Stimulated activated CD8-positive, alpha-beta memory T cell treated with anti-CD3 and anti-CD28 coated beads, Interleukin-2, amount 100 ng/mL, for 1 hour (primary cell): Measurements from ENCODE around the gene GPRIN3.

Experiments
- DNase-seq, 2 donors: peaks; one replicate each; pipeline ENCODE4 v3.0.0-alpha.2; 2020; ENCODE audit warnings: low read depth in 2 of 2

The GPRIN3 gene

DNA sequence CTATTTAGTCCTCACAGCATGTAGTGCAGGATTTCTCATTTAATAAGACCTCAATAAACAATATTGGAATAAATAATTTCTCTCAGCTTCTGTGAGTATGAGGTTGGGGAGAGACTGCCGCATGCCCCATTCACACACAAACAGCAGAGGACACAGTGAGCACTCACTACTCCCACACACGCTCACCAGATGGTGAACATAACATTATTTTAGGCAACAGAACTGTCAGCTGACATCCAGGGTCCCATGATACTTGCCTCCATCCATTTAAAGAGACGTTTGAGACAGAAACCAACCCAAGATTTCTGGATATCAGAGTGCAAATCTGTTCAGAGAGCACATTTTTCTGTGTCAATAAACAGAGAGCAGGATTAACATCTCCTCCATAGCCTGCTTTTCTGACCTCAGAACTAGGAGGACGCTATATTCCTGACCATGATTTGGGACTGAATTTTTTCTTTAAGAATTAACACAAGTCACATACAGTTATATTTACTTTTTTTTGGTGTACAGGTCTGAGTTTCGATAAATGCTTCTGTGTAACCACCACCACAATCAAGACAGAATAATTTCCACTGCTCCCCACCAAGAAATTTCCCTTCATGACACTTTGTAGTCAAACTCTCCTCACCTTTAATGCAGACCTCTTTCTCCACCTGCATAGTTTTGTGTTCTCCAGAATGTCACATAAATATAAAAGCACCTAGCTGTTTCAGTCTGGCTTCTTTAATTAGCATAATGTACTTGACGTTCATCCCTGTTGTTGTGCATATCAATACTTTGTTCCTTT lies 16.7 kb downstream of the GPRIN3 start:
- DNase-seq: no peak

- no peak for DNase-seq
Observed at GRCh38 chr4:89289312-89289711, 18.3 kb downstream of the GPRIN3 start.

DNA sequence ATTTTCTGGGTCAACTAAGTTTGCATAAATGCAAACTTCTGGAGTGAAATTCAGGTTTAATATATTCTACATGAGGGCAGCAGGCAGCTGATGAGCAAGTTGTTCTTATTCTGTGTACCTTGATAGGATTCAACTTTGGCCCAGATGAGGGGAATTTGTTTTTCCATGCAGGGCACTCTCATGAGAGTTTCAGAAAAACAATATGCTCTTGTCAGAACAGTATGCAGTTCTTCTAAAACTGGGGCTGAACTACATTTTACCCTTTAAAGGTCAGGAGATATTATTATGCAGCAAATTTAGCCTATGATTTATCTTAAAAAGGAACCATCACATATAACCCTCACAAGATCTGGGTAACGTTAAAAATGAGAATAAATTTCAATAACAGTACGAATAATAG lies 19.2 kb downstream of the GPRIN3 start:
- DNase-seq: no peak

DNA sequence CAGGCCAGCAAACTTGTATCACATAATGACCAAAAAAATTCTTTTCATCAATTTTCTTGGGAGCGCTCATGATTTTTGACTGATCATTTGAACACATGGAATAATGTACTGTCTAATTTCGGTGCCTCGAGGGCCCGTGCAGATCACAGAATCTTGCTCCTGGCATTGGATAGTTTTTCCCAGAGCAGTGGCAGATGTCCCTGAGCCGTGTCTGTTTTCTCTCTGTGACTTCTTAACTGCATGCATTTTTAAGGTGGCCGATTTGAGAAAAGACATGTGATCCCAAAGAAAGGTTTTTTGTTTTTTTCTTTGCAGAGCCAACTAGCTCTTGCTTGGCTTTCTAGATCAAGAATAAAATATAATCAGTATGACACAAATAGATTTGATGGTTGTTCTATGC lies 19.7 kb downstream of the GPRIN3 start:
- no peak for DNase-seq

DNA sequence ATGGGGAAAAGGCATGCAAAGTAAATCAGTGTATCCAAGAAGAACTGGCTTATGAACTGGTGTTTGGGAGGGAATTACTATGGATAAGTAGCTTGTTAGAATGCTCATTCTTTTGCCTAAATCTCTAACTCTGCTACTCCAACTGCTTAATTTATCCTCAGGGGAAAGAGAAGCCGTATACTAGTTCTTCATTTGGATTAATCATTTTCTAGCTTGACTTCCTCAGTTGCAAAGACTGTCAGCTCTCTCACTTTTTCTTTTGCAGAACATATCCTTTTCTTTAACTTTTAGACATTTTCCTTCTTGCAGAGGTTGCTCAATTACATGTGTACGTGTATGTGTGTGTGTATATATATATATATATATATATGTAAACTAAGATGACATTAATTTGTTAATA lies 21.9 kb downstream of the GPRIN3 start:
- DNase-seq: no peak

GRCh38 chr4:89284828-89285227 lies 22.8 kb downstream of the GPRIN3 start:
- DNase-seq: no peak

GRCh38 chr4:89284020-89284424 lies 23.6 kb downstream of the GPRIN3 start:
- no peak for DNase-seq

DNA sequence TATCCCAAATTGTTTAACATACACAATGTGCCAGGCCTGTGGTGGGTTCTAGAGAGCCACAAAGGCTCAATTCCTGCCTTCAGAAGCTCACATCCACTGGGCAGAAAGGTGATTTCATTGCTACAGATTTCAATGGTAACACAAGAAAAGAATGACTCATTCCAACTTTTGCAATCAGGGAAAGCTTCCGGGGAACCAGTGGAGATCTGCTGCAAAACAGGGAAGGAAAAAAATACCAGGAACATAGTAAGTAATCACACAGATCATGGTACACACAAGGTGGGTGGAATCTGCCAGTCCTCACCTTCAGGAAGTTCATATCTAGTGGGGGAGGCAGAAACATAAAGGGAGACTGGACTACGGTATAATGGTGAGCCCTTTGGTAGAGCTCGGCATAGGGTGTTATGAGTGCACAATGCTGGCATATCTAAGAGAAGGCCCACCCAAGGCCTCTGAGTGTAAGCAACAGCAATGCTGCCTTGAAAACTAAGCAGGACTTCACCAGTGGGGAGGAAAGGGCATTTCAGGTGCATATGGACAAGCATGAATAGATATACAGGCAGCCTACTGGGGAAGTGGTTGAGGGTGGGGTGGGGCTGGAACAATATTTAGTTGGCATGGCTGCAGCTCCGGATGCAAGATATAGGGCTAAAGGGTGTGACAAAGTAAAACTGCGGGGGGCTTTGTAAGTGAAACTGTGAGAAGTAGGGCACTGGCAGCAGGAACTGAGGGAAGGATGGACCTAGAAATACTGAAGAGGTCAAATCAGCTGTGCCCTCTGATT lies 24.2 kb downstream of the GPRIN3 start:
- DNase-seq: no peak

- no peak for DNase-seq
Observed at GRCh38 chr4:89279385-89279784, 28.2 kb downstream of the GPRIN3 start.

DNA sequence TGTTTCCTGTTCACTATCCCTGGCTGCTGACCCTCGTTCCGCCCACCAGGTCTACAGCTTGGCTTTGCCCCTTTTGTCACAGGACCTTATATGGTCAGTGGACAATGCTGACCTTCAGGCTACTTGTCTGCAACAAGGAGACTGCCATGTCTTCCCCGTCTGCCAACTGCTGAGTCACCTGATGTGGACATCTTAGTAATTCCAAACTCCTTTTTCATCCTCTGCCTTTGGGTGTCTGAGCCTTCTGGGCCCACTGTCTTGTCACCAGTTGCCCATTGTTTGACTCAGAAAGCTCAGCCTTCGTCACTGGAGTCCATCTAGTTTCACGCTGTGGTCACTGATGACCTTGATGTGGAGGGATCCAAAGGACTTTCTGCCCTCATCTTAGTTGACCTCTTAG lies 30.2 kb downstream of the GPRIN3 start:
- no peak for DNase-seq

DNA sequence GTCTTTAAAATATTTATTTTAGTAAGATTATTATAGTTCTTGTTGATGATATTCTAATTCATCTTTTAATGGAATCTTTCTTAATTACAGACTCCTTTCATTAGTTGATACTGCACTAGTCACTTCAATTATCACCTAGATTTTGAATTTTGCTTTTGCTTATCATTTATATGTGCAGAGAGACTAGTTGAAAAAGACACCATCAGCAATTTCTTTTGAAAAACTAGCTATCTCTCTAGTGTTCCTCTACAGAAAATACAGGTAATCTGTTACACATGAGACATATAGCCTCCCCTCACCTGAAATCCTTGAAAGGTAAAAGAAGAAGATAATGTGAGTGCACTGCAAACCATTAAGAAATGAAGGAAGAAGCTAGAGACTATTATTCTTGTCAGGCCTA lies 31.3 kb downstream of the GPRIN3 start:
- DNase-seq: no peak

- no peak for DNase-seq
Observed at GRCh38 chr4:89275587-89275986, 32.0 kb downstream of the GPRIN3 start.

DNA sequence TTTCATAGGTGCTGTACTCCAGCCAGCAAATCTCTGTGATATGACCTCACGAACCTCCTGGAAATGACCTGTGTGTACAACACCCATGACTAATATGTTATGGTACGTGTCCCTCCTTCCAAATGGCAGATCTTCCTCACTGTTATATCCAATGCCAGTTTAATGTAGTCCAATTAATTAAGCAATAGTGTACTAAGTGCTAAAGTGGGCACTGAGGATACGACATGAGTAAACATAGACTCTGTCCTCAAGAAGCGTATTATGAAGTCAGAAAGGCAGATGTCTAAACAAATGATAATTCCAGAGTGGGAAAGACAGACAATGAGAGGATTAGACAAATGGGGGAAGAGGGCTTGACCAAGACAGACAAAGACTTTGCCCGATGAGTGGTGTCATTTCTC lies 33.9 kb downstream of the GPRIN3 start:
- no peak for DNase-seq

- DNase-seq: no peak
Observed at GRCh38 chr4:89270792-89271191, 36.8 kb downstream of the GPRIN3 start.

DNA sequence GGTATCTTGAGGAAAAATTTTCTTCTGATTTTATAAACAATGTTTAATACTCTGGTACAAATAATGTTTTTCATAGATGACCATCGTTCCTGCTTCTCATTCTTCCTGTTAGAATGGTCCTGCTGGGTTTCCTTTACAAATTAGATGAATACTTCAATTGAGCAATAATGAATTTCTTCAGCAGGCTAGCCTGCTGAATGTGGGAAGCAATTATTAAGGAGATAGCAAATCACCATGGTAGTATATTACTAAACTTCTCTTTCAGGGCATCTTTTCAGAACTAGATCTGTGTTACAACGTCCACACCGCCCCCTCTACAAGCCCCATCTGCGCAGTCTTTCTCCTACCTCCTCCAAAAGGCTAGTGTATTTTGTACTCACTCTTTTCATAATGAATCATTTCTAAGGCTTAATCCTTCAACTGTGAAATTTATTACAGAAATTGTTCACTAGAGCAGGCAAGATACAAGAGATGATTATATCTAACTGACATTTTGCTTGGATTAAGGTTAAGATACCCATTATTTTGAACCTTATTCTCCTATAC lies 38.4 kb downstream of the GPRIN3 start:
- no peak for DNase-seq

DNA sequence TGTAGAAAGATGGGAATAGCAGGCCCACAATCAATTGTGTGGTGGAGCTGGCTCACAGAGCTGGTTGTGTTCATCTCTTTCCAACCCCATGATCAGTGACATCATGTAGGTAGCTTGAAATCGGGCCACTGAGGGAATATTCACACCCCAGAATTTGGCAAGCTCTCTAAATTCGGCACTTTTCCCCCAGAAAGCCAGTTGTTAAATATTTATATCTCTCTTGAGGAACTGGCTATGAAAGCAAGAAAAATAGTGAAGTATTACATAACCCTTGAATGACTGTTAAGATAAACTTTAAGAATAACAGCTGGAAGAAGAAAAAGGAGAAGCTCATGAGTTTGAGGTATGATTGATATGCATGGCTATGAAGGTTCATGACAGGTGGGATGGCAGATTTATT lies 38.9 kb downstream of the GPRIN3 start:
- DNase-seq: no peak

- no peak for DNase-seq
Observed at GRCh38 chr4:89267846-89268245, 39.8 kb downstream of the GPRIN3 start.

GRCh38 chr4:89267392-89267791 lies 40.2 kb downstream of the GPRIN3 start:
- no peak for DNase-seq

- no peak for DNase-seq
Observed at GRCh38 chr4:89266128-89266527, 41.5 kb downstream of the GPRIN3 start.

- DNase-seq: no peak
Observed at GRCh38 chr4:89263265-89263664, 44.3 kb downstream of the GPRIN3 start.

GRCh38 chr4:89259301-89260028 lies 48.1 kb downstream of the GPRIN3 start:
- no peak for DNase-seq

GRCh38 chr4:89258506-89258905 lies 49.1 kb downstream of the GPRIN3 start:
- no peak for DNase-seq
